Measurements from ENCODE around the gene RELL1. TPM values are rescaled to one million over a fixed set of nuclear protein-coding genes. Genes with fewer than 3 reads are reported as not detected.

The RELL1 gene, protein sequence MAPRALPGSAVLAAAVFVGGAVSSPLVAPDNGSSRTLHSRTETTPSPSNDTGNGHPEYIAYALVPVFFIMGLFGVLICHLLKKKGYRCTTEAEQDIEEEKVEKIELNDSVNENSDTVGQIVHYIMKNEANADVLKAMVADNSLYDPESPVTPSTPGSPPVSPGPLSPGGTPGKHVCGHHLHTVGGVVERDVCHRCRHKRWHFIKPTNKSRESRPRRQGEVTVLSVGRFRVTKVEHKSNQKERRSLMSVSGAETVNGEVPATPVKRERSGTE
- total RNA-seq (2022), result 45.3 and 48.5 TPM in 2 replicates
- percentile 81 among the genes with signal in this experiment for Bru-seq, nascent RNA
- percentile 78 among the genes with signal in this experiment for BruChase-seq, experiment 1, labeled RNA remaining after a 2-hour chase
- percentile 85 among the genes with signal in this experiment for BruChase-seq, experiment 2, labeled RNA remaining after a 6-hour chase
- long read RNA-seq, transcript RELL1-202 (7 exons, 1,350 nt), result major isoform, 14 of 26 reads
- long read RNA-seq, partial matches to known transcripts, result 2 of 26 reads
- long read RNA-seq, other reads (novel, unspliced or antisense), result 9 of 26 reads

DNA sequence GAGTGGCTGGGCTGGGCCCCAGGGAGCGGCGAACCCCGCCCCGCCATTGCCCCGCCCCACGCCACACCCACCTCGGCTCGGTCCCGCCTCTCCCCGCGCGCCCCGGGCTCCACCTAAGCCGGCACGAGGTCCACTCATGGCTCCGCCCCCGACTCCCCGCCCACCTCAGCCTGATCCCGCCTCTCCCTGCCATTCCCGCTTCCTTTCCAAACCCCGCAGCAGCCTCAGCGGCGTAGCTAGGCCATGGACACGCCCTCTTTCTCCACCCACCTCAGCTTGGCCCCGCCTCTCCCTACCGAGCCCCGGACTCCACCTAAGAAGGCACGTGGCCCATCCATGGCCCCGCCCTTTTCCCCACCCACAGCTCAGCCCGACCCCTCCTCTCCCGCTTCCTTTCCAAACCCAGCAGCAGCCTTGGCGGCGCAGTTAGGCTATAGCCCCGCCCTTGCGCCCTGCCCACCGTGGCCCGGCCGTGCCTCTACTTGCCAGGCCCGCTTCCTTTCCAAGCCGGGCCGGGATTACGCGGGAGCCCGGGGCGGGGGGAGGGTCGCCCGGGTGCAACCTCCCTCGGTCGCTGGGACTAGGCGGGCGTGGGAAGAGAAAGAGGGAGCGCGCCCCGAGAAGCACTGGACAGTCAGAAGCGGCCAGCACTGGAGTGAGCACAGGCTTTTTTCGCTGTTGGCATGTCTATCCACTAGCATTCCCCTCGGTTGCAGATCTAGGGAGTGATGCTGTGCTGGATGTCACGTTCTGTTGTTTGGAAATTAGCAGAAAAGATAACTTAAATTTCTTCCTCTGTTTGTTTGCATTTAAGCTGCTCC is at the start of gene RELL1:
Gene RELL1 (minus strand): TSS at position 4 of the 821 bp plus-strand sequence. CDS start 89 bp downstream, outside the sequence.
- TF ChIP-seq, protein P1, sequence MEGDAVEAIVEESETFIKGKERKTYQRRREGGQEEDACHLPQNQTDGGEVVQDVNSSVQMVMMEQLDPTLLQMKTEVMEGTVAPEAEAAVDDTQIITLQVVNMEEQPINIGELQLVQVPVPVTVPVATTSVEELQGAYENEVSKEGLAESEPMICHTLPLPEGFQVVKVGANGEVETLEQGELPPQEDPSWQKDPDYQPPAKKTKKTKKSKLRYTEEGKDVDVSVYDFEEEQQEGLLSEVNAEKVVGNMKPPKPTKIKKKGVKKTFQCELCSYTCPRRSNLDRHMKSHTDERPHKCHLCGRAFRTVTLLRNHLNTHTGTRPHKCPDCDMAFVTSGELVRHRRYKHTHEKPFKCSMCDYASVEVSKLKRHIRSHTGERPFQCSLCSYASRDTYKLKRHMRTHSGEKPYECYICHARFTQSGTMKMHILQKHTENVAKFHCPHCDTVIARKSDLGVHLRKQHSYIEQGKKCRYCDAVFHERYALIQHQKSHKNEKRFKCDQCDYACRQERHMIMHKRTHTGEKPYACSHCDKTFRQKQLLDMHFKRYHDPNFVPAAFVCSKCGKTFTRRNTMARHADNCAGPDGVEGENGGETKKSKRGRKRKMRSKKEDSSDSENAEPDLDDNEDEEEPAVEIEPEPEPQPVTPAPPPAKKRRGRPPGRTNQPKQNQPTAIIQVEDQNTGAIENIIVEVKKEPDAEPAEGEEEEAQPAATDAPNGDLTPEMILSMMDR (IDR thresholded peaks at IDR 0.05; ENCODE audit: insufficient read depth in 1 of 2, low read depth in 1 of 2, low read length in 1 of 2, severe bottlenecking in 1 of 2, unreplicated experiment in 1 of 2), result no peak
- peak within 1 kb of the TSS; percentile 86 for H3K27ac Mint-ChIP-seq (ENCODE audit: unreplicated experiment)
- peak within 1 kb of the TSS; percentile 75 for H3K4me3 Mint-ChIP-seq (ENCODE audit: unreplicated experiment)
- ChIA-PET POLR2A (interaction anchor here (0.5 to 1.1 kb wide), 13 partner anchors 19 to 934 kb away, joined by 3 to 13 read pairs (median 3); partner anchors contain the start of gene PGM2), CTCF (interaction anchor here (0.6 to 1.1 kb wide), 10 partner anchors 10 to 987 kb away, joined by 3 to 9 read pairs (median 4); a partner anchor contains a TSS)
- BruUV-seq (replicated peaks), result no TSS peak
- H3K27me3 Mint-ChIP-seq (ENCODE audit: insufficient read depth, unreplicated experiment), result no peaks in the 10 kb centered on the region
- intact Hi-C loops (cut with micrococcal nuclease; ENCODE audit: unreplicated experiment), result loop anchor here (1.0 to 5.0 kb wide), 5 partner anchors 42 to 233 kb away; a partner anchor contains a TSS
- Histone ChIP-seq H3K4me3 (ENCODE audit: low read depth, low read length) (peak within 1 kb of the TSS; percentile 70), H3K4me1 (peaks cover 32% of the 10 kb centered on the region), H3K36me3 (ENCODE audit: control insufficient read depth, insufficient read depth, low read length) (no peaks in the 10 kb centered on the region), H3K27me3 (replicated peaks; ENCODE audit: control insufficient read depth, insufficient read depth, low read length) (no peaks in the 10 kb centered on the region), H3K9me3 (no peaks in the 10 kb centered on the region)
- H3K4me1 Mint-ChIP-seq (ENCODE audit: low read depth, unreplicated experiment), result peaks cover 13% of the 10 kb centered on the region
- DNase-seq, result peak; percentile 99 to 100
- peaks cover 27% of the 10 kb centered on the region for H3K36me3 Mint-ChIP-seq (ENCODE audit: insufficient read depth, unreplicated experiment)
- no peaks in the 10 kb centered on the region for H3K9me3 Mint-ChIP-seq (ENCODE audit: unreplicated experiment)

DNA sequence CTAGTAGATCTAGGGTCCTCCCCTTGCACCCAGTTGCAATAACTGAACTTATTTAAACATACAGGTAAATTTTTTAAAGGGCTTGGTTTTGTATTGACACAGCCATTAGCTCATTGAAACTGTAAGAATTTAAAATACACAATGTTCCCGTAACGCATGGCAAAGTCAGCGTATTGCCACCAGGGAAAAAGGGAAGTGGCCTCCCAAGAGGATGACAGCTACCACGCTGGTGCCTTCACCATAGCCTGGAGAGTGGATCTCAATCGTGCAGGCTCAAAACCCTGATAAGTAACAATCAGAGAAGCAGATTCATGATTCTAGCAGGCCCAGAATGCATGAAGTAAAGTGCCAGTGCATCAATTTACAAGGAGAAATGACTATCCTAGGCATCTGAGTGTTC is 49.4 kb upstream of the RELL1 start:
- peaks cover 17% of the 10 kb centered on the region; the same call in 1 of the 2 replicates for H3K4me1 ChIP-seq
- POLR2A ChIA-PET, result no interaction called here

More for the DNA sequence above, 49.4 kb upstream of the RELL1 start:
- no peak overlapping the region for H3K4me3 Mint-ChIP-seq (ENCODE audit: unreplicated experiment)
- H3K36me3 Mint-ChIP-seq (ENCODE audit: insufficient read depth, unreplicated experiment), result no peaks in the 10 kb centered on the region
- DNase-seq, result no peak
- H3K27me3 Mint-ChIP-seq (ENCODE audit: insufficient read depth, unreplicated experiment), result no peaks in the 10 kb centered on the region
- Histone ChIP-seq H3K9me3 (no peaks in the 10 kb centered on the region), H3K36me3 (ENCODE audit: control insufficient read depth, insufficient read depth, low read length) (no peaks in the 10 kb centered on the region; the same call in 1 of the 2 replicates), H3K4me3 (ENCODE audit: low read depth, low read length) (no peak overlapping the region), H3K27me3 (replicated peaks; ENCODE audit: control insufficient read depth, insufficient read depth, low read length) (no peaks in the 10 kb centered on the region)
- H3K4me1 Mint-ChIP-seq (ENCODE audit: low read depth, unreplicated experiment), result peaks cover 10% of the 10 kb centered on the region
- TF ChIP-seq, protein P1 (IDR thresholded peaks at IDR 0.05; ENCODE audit: insufficient read depth in 1 of 2, low read depth in 1 of 2, low read length in 1 of 2, severe bottlenecking in 1 of 2, unreplicated experiment in 1 of 2), result no peak
- BruUV-seq (replicated peaks), result no TSS peak
- intact Hi-C loops (cut with micrococcal nuclease; ENCODE audit: unreplicated experiment), result no loop called here
- CTCF ChIA-PET, result no interaction called here
- no peaks in the 10 kb centered on the region for H3K9me3 Mint-ChIP-seq (ENCODE audit: unreplicated experiment)
- no peak overlapping the region for H3K27ac Mint-ChIP-seq (ENCODE audit: unreplicated experiment)

All from Caco-2 (cell line).